ENCODE results near the gene SLC6A4. TPM values are rescaled to one million over a fixed set of nuclear protein-coding genes. Genes with fewer than 3 reads are reported as not detected.

Gene SLC6A4
- total RNA-seq, 2 donors from 2014 or later = 0.38 to 1.8 TPM

- no peaks in the 10 kb centered on the region for H3K9me3 Mint-ChIP-seq
- no peak for DNase-seq
- no peaks in the 10 kb centered on the region for H3K27me3 Mint-ChIP-seq (ENCODE audit: insufficient read depth)
- Histone ChIP-seq H3K27me3 (ENCODE audit: control insufficient read depth, insufficient read depth, low read length, poor library complexity, severe bottlenecking) (no peaks in the 10 kb centered on the region), H3K27ac (ENCODE audit: low read depth, low read length) (no peak overlapping the region), H3K4me3 (ENCODE audit: low read length) (no peak overlapping the region), H3K4me1 (ENCODE audit: control insufficient read depth, insufficient read depth, low read length) (peaks cover 11% of the 10 kb centered on the region), H3K9ac (ENCODE audit: extremely low read depth, low read length, poor library complexity, severe bottlenecking) (no peak overlapping the region), H3K9me3 (ENCODE audit: control insufficient read depth, low read length) (no peaks in the 10 kb centered on the region), H3K36me3 (ENCODE audit: control insufficient read depth, insufficient read depth, low read length) (peaks cover 50% of the 10 kb centered on the region)
- H3K36me3 Mint-ChIP-seq (ENCODE audit: low read depth) = peaks cover 33% of the 10 kb centered on the region
- no peak overlapping the region for H3K4me3 Mint-ChIP-seq
- H3K27ac Mint-ChIP-seq = no peak overlapping the region
- H3K4me1 Mint-ChIP-seq = peaks cover 5% of the 10 kb centered on the region
- 100% methylated on average over 1 of the region's 1 CpG for WGBS, 2 experiments (ENCODE audit: insufficient coverage in 1 of 2, insufficient read length in 1 of 2)
- TF ChIP-seq CTCF (conservative IDR thresholded peaks at IDR 0.05) = no peak
Observed at GRCh38 chr17:30165960-30166359, 69.5 kb downstream of the SLC6A4 start.

GRCh38 chr17:30165147-30165546 lies 70.3 kb downstream of the SLC6A4 start:
- peaks cover 8% of the 10 kb centered on the region for H3K9me3 ChIP-seq (ENCODE audit: control insufficient read depth, low read length)
- no peaks in the 10 kb centered on the region for H3K27me3 Mint-ChIP-seq (ENCODE audit: insufficient read depth)
- peaks cover 39% of the 10 kb centered on the region for H3K36me3 Mint-ChIP-seq (ENCODE audit: low read depth)
- H3K36me3 ChIP-seq (ENCODE audit: control insufficient read depth, insufficient read depth, low read length) = peaks cover 52% of the 10 kb centered on the region
- H3K27me3 ChIP-seq (ENCODE audit: control insufficient read depth, insufficient read depth, low read length, poor library complexity, severe bottlenecking) = no peaks in the 10 kb centered on the region
- no peak overlapping the region for H3K4me3 Mint-ChIP-seq
- no peak overlapping the region for H3K4me3 ChIP-seq (ENCODE audit: low read length)
- H3K9ac ChIP-seq (ENCODE audit: extremely low read depth, low read length, poor library complexity, severe bottlenecking) = no peak overlapping the region
- no peak for TF ChIP-seq CTCF (conservative IDR thresholded peaks at IDR 0.05)
- H3K4me1 Mint-ChIP-seq = peaks cover 3% of the 10 kb centered on the region
- H3K9me3 Mint-ChIP-seq = peaks cover 4% of the 10 kb centered on the region
- peaks cover 7% of the 10 kb centered on the region for H3K4me1 ChIP-seq (ENCODE audit: control insufficient read depth, insufficient read depth, low read length)
- no peak for DNase-seq
- no peak overlapping the region for H3K27ac Mint-ChIP-seq
- 96 to 100% methylated on average over 2 to 3 of the region's 3 CpGs for WGBS, 2 experiments (ENCODE audit: insufficient coverage in 1 of 2, insufficient read length in 1 of 2)
- H3K27ac ChIP-seq (ENCODE audit: low read depth, low read length) = no peak overlapping the region

- no peaks in the 10 kb centered on the region for H3K27me3 Mint-ChIP-seq (ENCODE audit: insufficient read depth)
- DNase-seq = no peak
- Histone ChIP-seq H3K4me1 (ENCODE audit: control insufficient read depth, insufficient read depth, low read length) (peaks cover 3% of the 10 kb centered on the region), H3K27me3 (ENCODE audit: control insufficient read depth, insufficient read depth, low read length, poor library complexity, severe bottlenecking) (no peaks in the 10 kb centered on the region), H3K9ac (ENCODE audit: extremely low read depth, low read length, poor library complexity, severe bottlenecking) (no peak overlapping the region), H3K36me3 (ENCODE audit: control insufficient read depth, insufficient read depth, low read length) (peaks cover 53% of the 10 kb centered on the region), H3K27ac (ENCODE audit: low read depth, low read length) (no peak overlapping the region), H3K9me3 (ENCODE audit: control insufficient read depth, low read length) (peaks cover 13% of the 10 kb centered on the region), H3K4me3 (ENCODE audit: low read length) (no peak overlapping the region)
- WGBS, 2 experiments (ENCODE audit: insufficient coverage in 1 of 2, insufficient read length in 1 of 2) = 92 to 100% methylated on average over 4 of the region's 4 CpGs
- no peak overlapping the region for H3K27ac Mint-ChIP-seq
- H3K4me1 Mint-ChIP-seq = peaks cover 3% of the 10 kb centered on the region
- peaks cover 45% of the 10 kb centered on the region for H3K36me3 Mint-ChIP-seq (ENCODE audit: low read depth)
- H3K4me3 Mint-ChIP-seq = no peak overlapping the region
- no peak for TF ChIP-seq CTCF (conservative IDR thresholded peaks at IDR 0.05)
- peaks cover 10% of the 10 kb centered on the region for H3K9me3 Mint-ChIP-seq
Observed at GRCh38 chr17:30164531-30164930, 71.0 kb downstream of the SLC6A4 start.

Data from endodermal cell (in vitro differentiated cells).